ENCODE results near the gene TSPAN31. TPM values are rescaled to one million over a fixed set of nuclear protein-coding genes. Genes with fewer than 3 reads are reported as not detected.
"Not testable (repeated sequence)": the region's sequence is repeated elsewhere in the genome, so short reads cannot be mapped to it uniquely, and the experiment has no call there.

The TSPAN31 gene
- total and polyA plus RNA-seq, 4 donors: 56.0 to 86.5 (median 68.3) TPM

DNA sequence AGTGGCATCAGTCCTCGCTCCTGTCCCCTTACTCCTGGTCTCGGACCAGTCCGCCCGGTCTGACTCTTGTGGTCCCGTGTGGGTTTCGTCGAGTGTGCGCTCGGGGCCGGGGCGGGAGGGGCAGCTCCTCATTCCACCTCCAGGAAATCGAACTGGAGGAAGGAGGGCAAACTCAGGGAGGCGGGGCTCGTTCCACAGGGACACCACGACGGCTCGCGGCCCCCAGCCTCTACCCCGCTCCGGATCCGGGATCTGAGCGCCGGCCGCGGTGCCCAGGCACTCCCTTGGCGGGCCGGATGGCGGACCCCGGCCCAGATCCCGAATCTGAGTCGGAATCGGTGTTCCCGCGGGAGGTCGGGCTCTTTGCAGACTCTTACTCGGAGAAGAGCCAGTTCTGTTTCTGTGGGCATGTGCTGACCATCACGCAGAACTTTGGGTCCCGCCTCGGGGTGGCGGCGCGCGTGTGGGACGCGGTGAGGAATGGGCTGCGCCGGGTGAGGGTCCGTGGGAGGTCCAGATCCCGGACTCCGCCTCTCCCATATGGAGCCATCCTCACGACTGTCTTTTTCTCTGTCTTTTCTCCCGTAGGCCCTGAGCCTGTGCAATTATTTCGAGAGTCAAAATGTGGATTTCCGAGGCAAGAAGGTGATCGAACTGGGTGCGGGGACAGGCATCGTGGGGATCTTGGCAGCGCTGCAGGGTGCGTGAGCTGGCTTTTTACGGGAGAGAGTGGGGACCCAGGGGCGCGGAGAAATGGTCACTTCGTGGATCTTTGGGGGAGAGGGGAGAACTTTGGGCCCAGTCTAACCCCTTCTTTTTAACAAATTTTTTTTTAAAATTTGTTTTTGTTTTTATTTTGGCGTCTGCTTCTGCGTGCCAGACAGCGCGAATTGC, 27.8 kb downstream of the TSPAN31 start, which contains the start of gene EEF1AKMT3:
EEF1AKMT3 (plus strand) TSS at position 186 of the 894 bp plus-strand sequence; CDS start at position 297, 111 bp downstream.
- Histone ChIP-seq H3K4me3 (ENCODE audit: low read depth, low read length) (peak within 1 kb of the TSS; percentile 99), H3K27ac (ENCODE audit: low read depth, low read length) (peak within 1 kb of the TSS; percentile 94), H3K4me1 (ENCODE audit: control insufficient read depth, insufficient read depth, low read length) (peaks cover 18% of the 10 kb centered on the region), H3K36me3 (ENCODE audit: control insufficient read depth, insufficient read depth, low read length) (peaks cover 12% of the 10 kb centered on the region), H3K9me3 (ENCODE audit: control insufficient read depth, insufficient read depth, low read length) (no peaks in the 10 kb centered on the region), H3K27me3 (ENCODE audit: control insufficient read depth, insufficient read depth, low read length) (peaks cover 4% of the 10 kb centered on the region)
- DNase-seq (ENCODE audit: low read depth in 4 of 6, low spot score in 6 of 6): peak in 2 of 6 donors; percentile 63 to 70
- 0% methylated on average over 49 of the region's 67 CpGs for WGBS (ENCODE audit: insufficient coverage)

DNA sequence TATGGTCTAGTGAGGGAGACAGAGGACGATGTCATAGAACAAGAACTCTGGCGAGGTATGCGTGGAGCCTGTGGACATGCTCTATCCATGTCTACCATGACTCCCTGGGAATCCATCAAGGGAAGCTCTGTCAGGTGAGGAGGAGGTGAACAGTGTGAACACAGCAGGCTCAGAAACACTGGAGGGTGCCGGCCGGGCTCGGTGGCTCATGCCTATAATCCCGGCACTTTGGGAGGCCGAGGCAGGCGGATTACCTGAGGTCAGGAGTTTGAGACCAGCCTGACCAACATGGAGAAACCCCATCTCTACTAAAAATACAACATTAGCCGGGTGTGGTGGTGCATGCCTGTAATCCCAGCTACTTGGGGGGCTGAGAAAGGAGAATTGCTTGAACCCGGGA, 29.8 kb downstream of the TSPAN31 start:
- H3K27ac ChIP-seq (ENCODE audit: low read depth, low read length); H3K36me3 ChIP-seq (ENCODE audit: control insufficient read depth, insufficient read depth, low read length): not testable (repeated sequence)
- 83% methylated on average over 4 of the region's 11 CpGs for WGBS (ENCODE audit: insufficient coverage)

GRCh38 chr12:57775044-57775443, 30.2 kb downstream of the TSPAN31 start:
- WGBS (ENCODE audit: insufficient coverage): 80% methylated on average over 2 of the region's 3 CpGs
- Histone ChIP-seq H3K36me3 (ENCODE audit: control insufficient read depth, insufficient read depth, low read length) (peaks cover 6% of the 10 kb centered on the region), H3K27ac (ENCODE audit: low read depth, low read length) (no peak overlapping the region), H3K9me3 (ENCODE audit: control insufficient read depth, insufficient read depth, low read length) (no peaks in the 10 kb centered on the region), H3K4me1 (ENCODE audit: control insufficient read depth, insufficient read depth, low read length) (peaks cover 18% of the 10 kb centered on the region), H3K27me3 (ENCODE audit: control insufficient read depth, insufficient read depth, low read length) (no peaks in the 10 kb centered on the region), H3K4me3 (ENCODE audit: low read depth, low read length) (no peak overlapping the region)
- DNase-seq (ENCODE audit: low read depth in 4 of 6, low spot score in 6 of 6): no peak

More for the DNA sequence above, 29.8 kb downstream of the TSPAN31 start:
- H3K9me3 ChIP-seq (ENCODE audit: control insufficient read depth, insufficient read depth, low read length); H3K27me3 ChIP-seq (ENCODE audit: control insufficient read depth, insufficient read depth, low read length); H3K4me3 ChIP-seq (ENCODE audit: low read depth, low read length); DNase-seq (ENCODE audit: low read depth in 4 of 6, low spot score in 6 of 6): not testable (repeated sequence)
- peaks cover 18% of the 10 kb centered on the region for H3K4me1 ChIP-seq (ENCODE audit: control insufficient read depth, insufficient read depth, low read length)

GRCh38 chr12:57775563-57776246, 30.9 kb downstream of the TSPAN31 start:
- WGBS (ENCODE audit: insufficient coverage): 83% methylated on average over 3 of the region's 4 CpGs
- DNase-seq (ENCODE audit: low read depth in 4 of 6, low spot score in 6 of 6): no peak
- peaks cover 10% of the 10 kb centered on the region for H3K36me3 ChIP-seq (ENCODE audit: control insufficient read depth, insufficient read depth, low read length)
- H3K27me3 ChIP-seq (ENCODE audit: control insufficient read depth, insufficient read depth, low read length): no peaks in the 10 kb centered on the region
- peaks cover 18% of the 10 kb centered on the region for H3K4me1 ChIP-seq (ENCODE audit: control insufficient read depth, insufficient read depth, low read length)
- no peaks in the 10 kb centered on the region for H3K9me3 ChIP-seq (ENCODE audit: control insufficient read depth, insufficient read depth, low read length)
- H3K4me3 ChIP-seq (ENCODE audit: low read depth, low read length): no peak overlapping the region
- no peak overlapping the region for H3K27ac ChIP-seq (ENCODE audit: low read depth, low read length)

DNA sequence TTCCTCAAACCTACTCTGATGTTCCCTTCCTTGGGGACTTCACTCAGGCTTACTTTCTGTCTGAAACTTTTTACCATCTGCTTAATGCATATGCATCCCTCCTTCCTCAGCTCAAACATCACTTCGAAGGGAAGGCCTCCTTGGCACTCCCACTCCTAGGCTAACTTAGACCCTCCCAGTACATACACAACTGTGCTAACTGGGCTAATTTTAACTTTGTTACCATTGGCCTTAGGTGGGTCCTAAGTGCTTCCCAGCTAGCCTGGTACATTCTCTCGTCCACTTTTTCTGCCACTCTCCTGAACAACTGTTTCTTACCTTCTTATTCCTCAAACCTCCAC, 31.4 kb downstream of the TSPAN31 start:
- Histone ChIP-seq H3K9me3 (ENCODE audit: control insufficient read depth, insufficient read depth, low read length) (no peaks in the 10 kb centered on the region), H3K4me3 (ENCODE audit: low read depth, low read length) (no peak overlapping the region), H3K27ac (ENCODE audit: low read depth, low read length) (no peak overlapping the region), H3K36me3 (ENCODE audit: control insufficient read depth, insufficient read depth, low read length) (peaks cover 10% of the 10 kb centered on the region), H3K27me3 (ENCODE audit: control insufficient read depth, insufficient read depth, low read length) (no peaks in the 10 kb centered on the region), H3K4me1 (ENCODE audit: control insufficient read depth, insufficient read depth, low read length) (peaks cover 17% of the 10 kb centered on the region)
- 83% methylated on average over 2 of the region's 2 CpGs for WGBS (ENCODE audit: insufficient coverage)
- DNase-seq (ENCODE audit: low read depth in 4 of 6, low spot score in 6 of 6): no peak

DNA sequence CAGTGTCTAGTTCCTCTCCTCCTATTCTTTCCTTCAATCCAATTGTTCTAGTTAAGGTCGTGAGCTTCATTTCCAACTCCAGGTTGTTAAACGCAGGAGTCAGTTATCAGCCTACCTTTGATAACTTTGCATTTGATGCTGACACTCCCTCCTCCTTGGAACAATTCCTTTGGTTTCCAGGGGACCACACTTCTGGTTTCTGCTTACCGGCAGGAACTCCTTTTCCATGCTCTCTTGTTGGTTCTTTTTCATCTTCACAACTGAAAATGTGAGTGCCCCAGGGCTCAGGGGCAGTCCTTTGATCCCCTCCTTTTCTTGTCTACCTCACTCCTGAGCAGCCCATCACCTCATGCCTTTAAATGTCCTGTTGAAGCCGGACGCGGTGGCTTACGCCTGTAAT, 32.5 kb downstream of the TSPAN31 start:
- Histone ChIP-seq H3K4me3 (ENCODE audit: low read depth, low read length) (no peak overlapping the region), H3K4me1 (ENCODE audit: control insufficient read depth, insufficient read depth, low read length) (peaks cover 10% of the 10 kb centered on the region), H3K36me3 (ENCODE audit: control insufficient read depth, insufficient read depth, low read length) (peaks cover 10% of the 10 kb centered on the region), H3K9me3 (ENCODE audit: control insufficient read depth, insufficient read depth, low read length) (no peaks in the 10 kb centered on the region), H3K27ac (ENCODE audit: low read depth, low read length) (no peak overlapping the region), H3K27me3 (ENCODE audit: control insufficient read depth, insufficient read depth, low read length) (no peaks in the 10 kb centered on the region)
- DNase-seq (ENCODE audit: low read depth in 4 of 6, low spot score in 6 of 6): no peak
- WGBS (ENCODE audit: insufficient coverage): 87% methylated on average over 3 of the region's 7 CpGs

- H3K4me1 ChIP-seq (ENCODE audit: control insufficient read depth, insufficient read depth, low read length): peaks cover 9% of the 10 kb centered on the region
- no peaks in the 10 kb centered on the region for H3K27me3 ChIP-seq (ENCODE audit: control insufficient read depth, insufficient read depth, low read length)
- no peak for DNase-seq (ENCODE audit: low read depth in 4 of 6, low spot score in 6 of 6)
- no peak overlapping the region for H3K4me3 ChIP-seq (ENCODE audit: low read depth, low read length)
- WGBS (ENCODE audit: insufficient coverage): 96% methylated on average over 3 of the region's 7 CpGs
- peaks cover 10% of the 10 kb centered on the region for H3K36me3 ChIP-seq (ENCODE audit: control insufficient read depth, insufficient read depth, low read length)
- no peak overlapping the region for H3K27ac ChIP-seq (ENCODE audit: low read depth, low read length)
- H3K9me3 ChIP-seq (ENCODE audit: control insufficient read depth, insufficient read depth, low read length): no peaks in the 10 kb centered on the region
These were observed 33.1 kb downstream of the TSPAN31 start for GRCh38 chr12:57777911-57778310.

DNA sequence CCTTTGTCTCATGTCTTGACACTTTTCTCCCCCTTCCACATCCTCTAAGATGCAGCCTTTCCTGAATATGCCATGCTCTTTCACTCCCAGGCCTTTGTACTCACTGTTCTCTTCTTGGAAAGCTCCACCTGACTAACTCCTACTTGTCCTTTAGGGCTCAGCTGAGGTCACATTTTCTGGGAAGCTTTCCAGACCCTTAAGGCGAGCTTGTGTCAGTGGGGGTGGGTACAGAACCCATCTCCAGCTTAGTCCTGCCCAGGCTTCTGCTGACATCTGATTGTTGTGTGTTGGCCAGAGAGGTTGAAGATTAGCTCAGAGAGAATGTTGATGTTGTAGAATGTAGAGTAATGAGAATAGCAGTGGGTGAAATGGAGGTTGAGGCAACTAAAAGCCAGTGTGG, 34.9 kb downstream of the TSPAN31 start:
- no peaks in the 10 kb centered on the region for H3K27me3 ChIP-seq (ENCODE audit: control insufficient read depth, insufficient read depth, low read length)
- peaks cover 11% of the 10 kb centered on the region for H3K4me1 ChIP-seq (ENCODE audit: control insufficient read depth, insufficient read depth, low read length)
- peaks cover 13% of the 10 kb centered on the region for H3K36me3 ChIP-seq (ENCODE audit: control insufficient read depth, insufficient read depth, low read length)
- H3K4me3 ChIP-seq (ENCODE audit: low read depth, low read length): no peak overlapping the region
- H3K27ac ChIP-seq (ENCODE audit: low read depth, low read length): no peak overlapping the region
- H3K9me3 ChIP-seq (ENCODE audit: control insufficient read depth, insufficient read depth, low read length): no peaks in the 10 kb centered on the region
- no peak for DNase-seq (ENCODE audit: low read depth in 4 of 6, low spot score in 6 of 6)
- WGBS (ENCODE audit: insufficient coverage): 67% methylated on average over 1 of the region's 1 CpG

DNA sequence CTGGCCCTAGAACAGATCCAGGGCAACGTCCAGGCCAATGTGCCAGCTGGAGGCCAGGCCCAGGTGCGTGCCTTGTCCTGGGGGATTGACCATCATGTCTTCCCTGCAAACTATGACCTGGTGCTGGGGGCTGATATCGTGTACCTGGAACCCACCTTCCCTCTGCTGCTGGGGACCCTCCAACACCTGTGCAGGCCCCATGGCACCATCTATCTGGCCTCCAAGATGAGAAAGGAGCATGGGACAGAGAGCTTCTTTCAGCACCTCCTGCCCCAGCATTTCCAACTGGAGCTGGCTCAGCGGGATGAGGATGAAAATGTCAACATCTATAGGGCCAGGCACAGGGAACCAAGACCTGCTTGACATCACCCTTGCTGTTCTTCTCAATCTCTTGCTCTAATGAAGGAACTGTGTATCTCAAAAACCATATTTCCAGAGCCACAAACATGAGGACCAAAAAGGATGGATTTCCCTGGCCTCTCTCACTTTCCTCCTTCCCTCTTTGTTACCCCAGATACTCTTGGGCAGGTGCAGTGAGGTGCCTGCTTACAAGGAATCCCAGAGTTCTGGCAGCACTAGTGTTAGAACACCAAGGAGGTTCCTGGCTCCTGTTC, 35.6 kb downstream of the TSPAN31 start:
- Histone ChIP-seq H3K27ac (ENCODE audit: low read depth, low read length) (no peak overlapping the region), H3K36me3 (ENCODE audit: control insufficient read depth, insufficient read depth, low read length) (peaks cover 10% of the 10 kb centered on the region), H3K9me3 (ENCODE audit: control insufficient read depth, insufficient read depth, low read length) (no peaks in the 10 kb centered on the region), H3K27me3 (ENCODE audit: control insufficient read depth, insufficient read depth, low read length) (no peaks in the 10 kb centered on the region), H3K4me3 (ENCODE audit: low read depth, low read length) (no peak overlapping the region), H3K4me1 (ENCODE audit: control insufficient read depth, insufficient read depth, low read length) (peaks cover 11% of the 10 kb centered on the region)
- no peak for DNase-seq (ENCODE audit: low read depth in 4 of 6, low spot score in 6 of 6)
- 85% methylated on average over 4 of the region's 4 CpGs for WGBS (ENCODE audit: insufficient coverage)
